SK-N-MC (cell line): Measurements from ENCODE around the gene ZNF142.

ENCODE experiments used
- DNase-seq: peaks from one replicate; pipeline ENCODE4 v3.0.0-alpha.2; 2011; ENCODE audit warnings: low read depth, low spot score
- H3K27ac ChIP-seq: fragments of 200-600 bp; sonication (generic); 2 replicates; pipeline ENCODE4 v1.5.1; 2016; ENCODE audit warnings: mixed run types
- H3K36me3 ChIP-seq: fragments of 200-600 bp; sonication (generic); 2 replicates; pipeline ENCODE4 v1.6.1; 2017; ENCODE audit warnings: antibody characterized with exemption, low read length, mixed read lengths; ENCODE audit not compliant: insufficient read depth
- H3K4me3 ChIP-seq: fragments of 200-600 bp; sonication (generic); 2 replicates; pipeline ENCODE4 v1.5.1; 2016
- H3K9ac ChIP-seq: fragments of 200-600 bp; sonication (generic); 2 replicates; pipeline ENCODE4 v1.8.0; 2017; ENCODE audit warnings: mixed run types, mixed read lengths; ENCODE audit not compliant: insufficient read length
- H3K9me3 ChIP-seq: fragments of 200-600 bp; sonication (generic); 2 replicates; pipeline ENCODE4 v1.6.1; 2017; ENCODE audit warnings: low read depth, mild to moderate bottlenecking, antibody characterized with exemption, low read length, moderate library complexity, mixed read lengths
- EZH2 ChIP-seq: fragments of 200-600 bp; sonication (generic); IDR thresholded peaks from one replicate; pipeline ENCODE4 v1.6.1; 2017; ENCODE audit warnings: antibody characterized with exemption
- FOXP2 ChIP-seq: optimal IDR thresholded peaks from 2 replicates; pipeline ENCODE3; 2011; ENCODE audit warnings: mild to moderate bottlenecking, moderate library complexity; ENCODE audit not compliant: insufficient read depth; ENCODE audit errors: extremely low read length, control extremely low read depth
- POLR2AphosphoS5 ChIP-seq: IDR thresholded peaks from 2 replicates; pipeline ENCODE4 v1.6.1; 2012; ENCODE audit warnings: mild to moderate bottlenecking, low read depth, low read length, borderline replicate concordance

Gene ZNF142

GRCh38 chr2:218621007-218621406 is 38.4 kb downstream of the ZNF142 start:
- DNase-seq = no peak
- TF ChIP-seq POLR2AphosphoS5 (no peak), FOXP2 (no peak), EZH2 (no peak)
- no peak overlapping the region for H3K9ac ChIP-seq
- no peaks in the 10 kb centered on the region for H3K9me3 ChIP-seq
- H3K36me3 ChIP-seq = no peaks in the 10 kb centered on the region
- H3K27ac ChIP-seq = no peak overlapping the region
- no peak overlapping the region for H3K4me3 ChIP-seq

DNA sequence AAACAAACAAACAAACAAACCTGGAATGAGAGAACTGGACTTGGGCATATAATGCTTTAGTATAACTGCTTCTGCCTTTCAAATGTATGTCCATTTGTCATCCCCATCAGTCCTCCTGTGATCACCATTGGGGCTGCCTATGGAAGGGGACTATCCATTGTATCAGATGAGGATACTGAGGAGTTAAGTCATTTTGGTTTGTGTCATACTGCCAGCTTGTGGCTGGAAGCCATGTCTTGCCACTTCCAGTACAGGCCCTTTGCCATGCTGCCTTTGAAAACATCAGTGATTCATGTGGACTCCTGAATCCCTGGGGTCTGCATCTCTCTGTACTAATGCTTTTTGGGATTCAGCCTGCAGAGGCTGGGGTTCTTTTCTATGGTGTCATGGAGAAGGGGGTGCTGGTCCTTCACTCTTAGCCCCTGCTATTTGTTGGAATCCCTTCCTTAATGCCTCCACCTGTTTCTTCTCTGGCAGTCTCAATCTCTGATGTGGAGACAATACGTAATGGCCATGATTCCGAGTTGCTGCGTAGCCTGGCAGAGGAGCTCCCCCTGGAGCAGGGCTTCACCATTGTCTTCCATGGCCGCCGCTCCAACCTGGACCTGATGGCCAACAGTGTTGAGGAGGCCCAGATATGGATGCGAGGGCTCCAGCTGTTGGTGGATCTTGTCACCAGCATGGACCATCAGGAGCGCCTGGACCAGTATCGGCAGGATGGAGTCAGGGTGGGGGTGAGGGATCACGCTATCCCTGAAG is 41.1 kb downstream of the ZNF142 start:
- no peak for DNase-seq
- Histone ChIP-seq H3K27ac (no peak overlapping the region), H3K4me3 (no peak overlapping the region), H3K9me3 (no peaks in the 10 kb centered on the region), H3K9ac (no peak overlapping the region), H3K36me3 (no peaks in the 10 kb centered on the region)
- TF ChIP-seq POLR2AphosphoS5 (no peak), EZH2 (no peak), FOXP2 (no peak)

GRCh38 chr2:218615868-218616315 is 43.5 kb downstream of the ZNF142 start:
- Histone ChIP-seq H3K9me3 (no peaks in the 10 kb centered on the region), H3K4me3 (no peak overlapping the region), H3K36me3 (no peaks in the 10 kb centered on the region), H3K9ac (no peak overlapping the region), H3K27ac (no peak overlapping the region)
- DNase-seq = no peak
- TF ChIP-seq FOXP2 = no peak
- TF ChIP-seq EZH2 = no peak
- TF ChIP-seq POLR2AphosphoS5 = no peak

DNA sequence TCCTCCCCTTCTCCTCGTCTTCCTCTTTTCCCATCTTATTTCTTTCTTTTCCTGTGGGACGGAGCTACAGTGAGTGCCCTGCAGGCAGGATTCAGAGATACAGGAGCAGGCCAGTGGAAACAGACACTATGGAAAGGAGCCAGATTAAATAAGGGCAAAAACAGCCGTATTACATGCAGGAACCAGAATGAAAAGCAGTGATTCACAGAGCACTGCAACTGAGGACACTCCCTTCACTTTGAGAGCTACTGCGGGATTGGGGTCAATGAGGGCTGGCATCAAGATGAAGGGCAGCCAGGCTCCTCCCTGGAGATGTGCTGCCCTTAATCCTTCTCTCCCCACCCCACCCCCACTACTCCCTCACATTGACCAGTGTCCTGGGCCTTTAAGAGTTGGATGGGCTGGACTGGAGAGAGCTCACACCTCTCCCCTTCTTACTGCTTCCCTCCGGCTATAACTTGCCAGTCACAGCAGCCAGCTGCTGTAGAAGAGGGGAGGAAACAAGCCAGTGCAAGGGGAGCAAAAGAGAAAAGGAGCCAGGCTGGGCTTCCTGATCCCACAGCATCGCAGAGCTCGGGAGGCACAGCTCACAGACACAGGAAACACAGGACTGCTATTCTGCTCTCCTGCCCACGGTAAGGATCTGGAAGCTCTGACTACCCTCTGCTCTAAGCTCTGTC is 51.8 kb downstream of the ZNF142 start, which contains the start of gene PLCD4:
Gene PLCD4, plus strand, starts transcription at position 464 of the 680 bp plus-strand sequence. CDS start 7,841 bp downstream, outside the sequence.
- DNase-seq = no peak
- H3K27ac ChIP-seq = no peak within 1 kb of the TSS
- no peaks in the 10 kb centered on the region for H3K9me3 ChIP-seq
- no peak within 1 kb of the TSS for H3K4me3 ChIP-seq
- no peaks in the 10 kb centered on the region for H3K36me3 ChIP-seq
- no peak within 1 kb of the TSS for H3K9ac ChIP-seq
- TF ChIP-seq FOXP2 (no peak), POLR2AphosphoS5 (no peak), EZH2 (no peak)

GRCh38 chr2:218605432-218605831 is 54.0 kb downstream of the ZNF142 start:
- Histone ChIP-seq H3K9me3 (no peaks in the 10 kb centered on the region), H3K9ac (no peak overlapping the region), H3K4me3 (no peak overlapping the region), H3K36me3 (no peaks in the 10 kb centered on the region), H3K27ac (no peak overlapping the region)
- TF ChIP-seq FOXP2 (no peak), POLR2AphosphoS5 (no peak), EZH2 (no peak)
- no peak for DNase-seq
